ENCODE results near the gene HCN2. TPM values are rescaled to one million over a fixed set of nuclear protein-coding genes. Genes with fewer than 3 reads are reported as not detected.

HCN2 gene
- total RNA-seq, 2 donors from 2014 or later, result 0.15 to 0.75 TPM

DNA sequence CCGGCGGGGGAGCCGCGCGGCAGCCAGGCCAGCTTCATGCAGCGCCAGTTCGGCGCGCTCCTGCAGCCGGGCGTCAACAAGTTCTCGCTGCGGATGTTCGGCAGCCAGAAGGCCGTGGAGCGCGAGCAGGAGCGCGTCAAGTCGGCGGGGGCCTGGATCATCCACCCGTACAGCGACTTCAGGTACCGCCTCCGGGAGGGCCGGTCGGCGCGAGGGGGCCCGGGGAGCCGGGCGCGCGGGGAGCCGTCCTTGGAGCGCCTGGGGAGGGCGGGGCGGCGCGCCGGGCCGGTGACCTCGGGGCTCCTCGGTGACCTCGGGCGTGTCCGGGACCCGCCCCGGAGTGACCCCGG, 690 bp downstream of the HCN2 start:
- Mint-ChIP-seq H3K27me3 (ENCODE audit: insufficient read depth) (peaks cover 49% of the 10 kb centered on the region), H3K36me3 (ENCODE audit: low read depth) (no peaks in the 10 kb centered on the region), H3K4me3 (no peak overlapping the region), H3K27ac (no peak overlapping the region), H3K4me1 (no peaks in the 10 kb centered on the region), H3K9me3 (no peaks in the 10 kb centered on the region)
- no peak overlapping the region for H3K4me3 ChIP-seq (ENCODE audit: low read length)
- no peaks in the 10 kb centered on the region for H3K4me1 ChIP-seq (ENCODE audit: control insufficient read depth, insufficient read depth, low read length)
- no peaks in the 10 kb centered on the region for H3K9me3 ChIP-seq (ENCODE audit: control insufficient read depth, low read length)
- 1 to 3% methylated on average over 12 to 50 of the region's 50 CpGs for WGBS, 2 experiments (ENCODE audit: insufficient coverage in 1 of 2, insufficient read length in 1 of 2)
- TF ChIP-seq, protein P1, sequence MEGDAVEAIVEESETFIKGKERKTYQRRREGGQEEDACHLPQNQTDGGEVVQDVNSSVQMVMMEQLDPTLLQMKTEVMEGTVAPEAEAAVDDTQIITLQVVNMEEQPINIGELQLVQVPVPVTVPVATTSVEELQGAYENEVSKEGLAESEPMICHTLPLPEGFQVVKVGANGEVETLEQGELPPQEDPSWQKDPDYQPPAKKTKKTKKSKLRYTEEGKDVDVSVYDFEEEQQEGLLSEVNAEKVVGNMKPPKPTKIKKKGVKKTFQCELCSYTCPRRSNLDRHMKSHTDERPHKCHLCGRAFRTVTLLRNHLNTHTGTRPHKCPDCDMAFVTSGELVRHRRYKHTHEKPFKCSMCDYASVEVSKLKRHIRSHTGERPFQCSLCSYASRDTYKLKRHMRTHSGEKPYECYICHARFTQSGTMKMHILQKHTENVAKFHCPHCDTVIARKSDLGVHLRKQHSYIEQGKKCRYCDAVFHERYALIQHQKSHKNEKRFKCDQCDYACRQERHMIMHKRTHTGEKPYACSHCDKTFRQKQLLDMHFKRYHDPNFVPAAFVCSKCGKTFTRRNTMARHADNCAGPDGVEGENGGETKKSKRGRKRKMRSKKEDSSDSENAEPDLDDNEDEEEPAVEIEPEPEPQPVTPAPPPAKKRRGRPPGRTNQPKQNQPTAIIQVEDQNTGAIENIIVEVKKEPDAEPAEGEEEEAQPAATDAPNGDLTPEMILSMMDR (conservative IDR thresholded peaks at IDR 0.05), result no peak
- peaks cover 58% of the 10 kb centered on the region for H3K27me3 ChIP-seq (ENCODE audit: control insufficient read depth, insufficient read depth, low read length, poor library complexity, severe bottlenecking)
- no peak overlapping the region for H3K27ac ChIP-seq (ENCODE audit: low read depth, low read length)
- no peak overlapping the region for H3K9ac ChIP-seq (ENCODE audit: extremely low read depth, low read length, poor library complexity, severe bottlenecking)
- no peaks in the 10 kb centered on the region for H3K36me3 ChIP-seq (ENCODE audit: control insufficient read depth, insufficient read depth, low read length)
- peak; percentile 74 for DNase-seq

DNA sequence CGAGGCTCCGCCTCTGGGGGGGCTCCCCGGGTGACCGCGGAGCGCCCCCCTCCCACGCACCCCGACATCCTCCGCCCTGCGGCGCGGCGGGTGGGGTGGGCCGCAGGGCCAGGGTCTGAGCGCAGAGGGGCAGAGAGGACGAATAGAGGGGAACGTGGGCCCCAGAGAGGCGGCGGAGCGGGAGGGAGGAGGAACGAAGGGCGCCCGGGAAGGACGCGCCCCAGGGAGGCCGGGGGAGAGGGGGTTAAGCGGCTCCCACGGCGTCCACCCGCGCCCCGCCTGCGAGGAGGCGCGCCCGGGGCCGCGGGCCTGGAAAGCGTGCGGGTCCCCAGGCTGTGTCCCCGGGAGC, 1.0 kb downstream of the HCN2 start:
- no peak for DNase-seq
- H3K4me1 ChIP-seq (ENCODE audit: control insufficient read depth, insufficient read depth, low read length), result no peaks in the 10 kb centered on the region
- H3K27me3 ChIP-seq (ENCODE audit: control insufficient read depth, insufficient read depth, low read length, poor library complexity, severe bottlenecking), result peaks cover 58% of the 10 kb centered on the region
- H3K4me3 ChIP-seq (ENCODE audit: low read length), result no peak overlapping the region
- no peaks in the 10 kb centered on the region for H3K36me3 ChIP-seq (ENCODE audit: control insufficient read depth, insufficient read depth, low read length)
- H3K27me3 Mint-ChIP-seq (ENCODE audit: insufficient read depth), result peaks cover 51% of the 10 kb centered on the region
- no peaks in the 10 kb centered on the region for H3K36me3 Mint-ChIP-seq (ENCODE audit: low read depth)
- H3K4me3 Mint-ChIP-seq, result no peak overlapping the region
- no peaks in the 10 kb centered on the region for H3K4me1 Mint-ChIP-seq
- no peaks in the 10 kb centered on the region for H3K9me3 Mint-ChIP-seq
- no peak overlapping the region for H3K27ac ChIP-seq (ENCODE audit: low read depth, low read length)
- WGBS, 2 experiments (ENCODE audit: insufficient coverage in 1 of 2, insufficient read length in 1 of 2), result 14 to 20% methylated on average over 1 to 41 of the region's 41 CpGs
- no peak overlapping the region for H3K9ac ChIP-seq (ENCODE audit: extremely low read depth, low read length, poor library complexity, severe bottlenecking)
- H3K27ac Mint-ChIP-seq, result no peak overlapping the region
- no peaks in the 10 kb centered on the region for H3K9me3 ChIP-seq (ENCODE audit: control insufficient read depth, low read length)
- TF ChIP-seq, protein P1 (conservative IDR thresholded peaks at IDR 0.05), result no peak

DNA sequence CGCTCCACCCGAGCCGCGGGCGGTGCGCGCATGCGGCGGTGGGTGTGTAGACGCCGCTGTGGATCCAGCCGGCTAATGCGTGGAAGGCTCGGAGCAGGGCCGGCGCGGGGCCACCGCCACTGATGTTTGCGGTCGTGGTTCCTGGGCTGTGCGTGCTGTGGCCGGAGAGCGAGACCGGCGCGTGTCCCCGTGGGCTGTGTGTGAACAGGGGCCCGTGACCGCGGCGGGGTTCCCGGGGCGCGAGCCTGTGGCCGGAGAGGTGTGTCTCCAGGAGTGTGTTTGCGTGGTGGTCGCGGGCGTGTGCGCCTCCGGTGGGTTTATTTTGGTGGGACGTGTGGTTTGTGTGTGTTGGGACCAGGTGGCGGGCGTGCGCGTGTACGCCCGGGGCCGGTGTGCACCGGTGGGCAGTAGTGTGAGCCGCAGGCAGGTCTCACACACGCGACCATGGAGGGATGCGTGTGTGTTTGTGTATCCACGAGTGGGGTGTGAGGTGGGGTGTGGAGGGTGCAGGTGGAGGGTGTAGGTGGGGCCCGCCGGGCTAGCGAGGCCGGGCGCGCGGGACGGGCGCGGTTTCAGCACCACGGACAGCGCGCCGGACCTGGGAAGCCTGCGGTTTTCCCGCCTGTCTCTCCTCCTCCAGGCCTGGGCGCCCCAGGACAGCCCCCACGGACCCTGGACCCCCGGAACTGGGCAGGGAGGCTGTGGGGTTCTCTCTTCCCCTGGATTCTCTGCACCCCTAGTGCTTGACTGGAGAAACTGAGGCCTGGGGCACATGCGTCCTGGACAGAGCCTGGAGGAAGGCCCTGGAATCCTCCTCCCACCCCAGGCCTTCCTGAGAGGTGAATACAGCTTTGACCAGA, 1.6 kb downstream of the HCN2 start:
- no peaks in the 10 kb centered on the region for H3K9me3 ChIP-seq (ENCODE audit: control insufficient read depth, low read length)
- H3K27ac ChIP-seq (ENCODE audit: low read depth, low read length), result no peak overlapping the region
- WGBS, 2 experiments (ENCODE audit: insufficient coverage in 1 of 2, insufficient read length in 1 of 2), result 38 to 43% methylated on average over 6 to 75 of the region's 75 CpGs
- DNase-seq, result peak; percentile 87
- peaks cover 50% of the 10 kb centered on the region for H3K27me3 Mint-ChIP-seq (ENCODE audit: insufficient read depth)
- H3K27ac Mint-ChIP-seq, result no peak overlapping the region
- H3K9ac ChIP-seq (ENCODE audit: extremely low read depth, low read length, poor library complexity, severe bottlenecking), result no peak overlapping the region
- H3K4me3 ChIP-seq (ENCODE audit: low read length), result no peak overlapping the region
- TF ChIP-seq, protein P1 (conservative IDR thresholded peaks at IDR 0.05), result no peak
- H3K4me1 Mint-ChIP-seq, result no peaks in the 10 kb centered on the region
- peaks cover 58% of the 10 kb centered on the region for H3K27me3 ChIP-seq (ENCODE audit: control insufficient read depth, insufficient read depth, low read length, poor library complexity, severe bottlenecking)
- no peaks in the 10 kb centered on the region for H3K4me1 ChIP-seq (ENCODE audit: control insufficient read depth, insufficient read depth, low read length)
- peak overlapping the region; percentile 38 for H3K4me3 Mint-ChIP-seq
- no peaks in the 10 kb centered on the region for H3K36me3 Mint-ChIP-seq (ENCODE audit: low read depth)
- H3K9me3 Mint-ChIP-seq, result no peaks in the 10 kb centered on the region
- H3K36me3 ChIP-seq (ENCODE audit: control insufficient read depth, insufficient read depth, low read length), result no peaks in the 10 kb centered on the region
